H1 (cell line): ENCODE results near the gene CYP26A1. TPM values are rescaled to one million over a fixed set of nuclear protein-coding genes. Genes with fewer than 3 reads are reported as not detected.

ENCODE experiments used
- CHD2 ChIP-seq: IDR thresholded peaks from 2 replicates; pipeline ENCODE4 v1.6.1; 2012; ENCODE audit warnings: low read length, improper control_type of control experiment
- CHD7 ChIP-seq: fragments of 300-600 bp; sonication (generic); IDR thresholded peaks from 2 replicates; pipeline ENCODE4 v1.7.1; 2012; ENCODE audit warnings: low read length, moderate library complexity, mild to moderate bottlenecking, inconsistent platforms; ENCODE audit not compliant: insufficient replicate concordance
- EGR1 ChIP-seq: IDR thresholded peaks from 2 replicates; pipeline ENCODE4 v1.6.1; 2011; ENCODE audit warnings: low read depth, low read length, borderline replicate concordance
- FOSL1 ChIP-seq: IDR thresholded peaks from 2 replicates; pipeline ENCODE4 v1.6.1; 2011; ENCODE audit warnings: mild to moderate bottlenecking, low read depth, low read length, moderate library complexity; ENCODE audit not compliant: insufficient read depth
- MAFK ChIP-seq: IDR thresholded peaks from 2 replicates; pipeline ENCODE4 v1.6.1; 2012; ENCODE audit warnings: low read depth, mild to moderate bottlenecking, improper control_type of control experiment, low read length
- MAX ChIP-seq: IDR thresholded peaks from 2 replicates; pipeline ENCODE4 v1.6.1; 2012; ENCODE audit warnings: inconsistent platforms
- POU5F1 ChIP-seq: IDR thresholded peaks from 2 replicates; pipeline ENCODE4 v1.6.1; 2011; ENCODE audit warnings: low read depth, mild to moderate bottlenecking, low read length, moderate library complexity
- SIN3A ChIP-seq, 2 experiments: IDR thresholded peaks in 1 of 2; conservative IDR thresholded peaks in 1 of 2; 2 replicates each; pipeline ENCODE4 v1.6.1; 2011 to 2012; ENCODE audit warnings: low read length in 2 of 2, improper control_type of control experiment in 1 of 2, low read depth in 1 of 2, mild to moderate bottlenecking in 1 of 2
- SIRT6 ChIP-seq: IDR thresholded peaks from one replicate; pipeline ENCODE4 v1.7.1; 2012; ENCODE audit warnings: low read length, inconsistent platforms
- TBP ChIP-seq: IDR thresholded peaks from 2 replicates; pipeline ENCODE4 v1.6.1; 2011; ENCODE audit warnings: low read depth, low read length, improper control_type of control experiment
- TCF12 ChIP-seq: IDR thresholded peaks from 2 replicates; pipeline ENCODE4 v1.6.1; 2011; ENCODE audit warnings: low read depth, mild to moderate bottlenecking, low read length
- polyA plus RNA-seq, 7 experiments: library from polyadenylated mRNA; depleted of rRNA in 3 of 7; stranded (reverse) in 5 of 7; unstranded in 2 of 7; fragments of >200 nt in 5 of 7; fragments of 200-250 nt in 2 of 7; gene quantifications; 1 replicate in 5 of 7; 2 replicates in 1 of 7; 4 replicates in 1 of 7; pipeline versions ENCODE4 v1.2.1 to v1.2.3, GENCODE V29; 2011 to 2013; ENCODE audit warnings: missing spikeins in 2 of 7, mixed read lengths in 2 of 7
- total RNA-seq: library from RNA; stranded (reverse); fragmentation: NEBNext Ultra II Directional; extraction: Animal tissue kit (Norgen Biotek cat#: 25700); gene quantifications from 2 replicates; pipeline ENCODE4 v1.2.1, GENCODE V29; 2021

Gene CYP26A1
- total and polyA plus RNA-seq, 2 of the 8 experiments (the other 6 are each of a cell fraction or from before 2014, with no cell fraction given) = 5.0 to 9.1 TPM

- TF ChIP-seq CHD2 (no peak), SIN3A (conservative IDR thresholded peaks at IDR 0.05 in 1 of 2, IDR thresholded peaks at IDR 0.05 in 1 of 2; ENCODE audit: low read depth in 1 of 2, low read length in 2 of 2) (no peak), EGR1 (0 out of 2 replicates have a peak, but pooled peaks have one; percentile 11), TCF12 (no peak), FOSL1 (no peak), MAX (no peak), MAFK (no peak), POU5F1 (no peak), TBP (no peak), SIRT6 (no peak), CHD7 (no peak)
These were observed 6.8 kb downstream of the CYP26A1 start (continued) for GRCh38 chr10:93080350-93081046.
